Motor neuron (in vitro differentiated cells): Measurements from ENCODE around the gene APEH. TPM values are rescaled to one million over a fixed set of nuclear protein-coding genes. Genes with fewer than 3 reads are reported as not detected.
A peak's percentile ranks its signal among the peaks of the same experiment; 100 is the strongest.
"Not testable (repeated sequence)": the region's sequence is repeated elsewhere in the genome, so short reads cannot be mapped to it uniquely, and the experiment has no call there.

ENCODE experiments used
- ATAC-seq, 8 experiments: fragments of 200-7000 bp; cut with Tn5 transposase; replicated peaks in 6 of 8; 2 replicates each; pipeline ENCODE4 v1.8.0; 2021; ENCODE audit warnings: mild to moderate bottlenecking in 8 of 8, moderate library complexity in 8 of 8
- H3K27ac ChIP-seq, 2 donors: fragments of 250-450 bp; sonication (Bioruptor Pico); 2 replicates each; pipeline ENCODE4 v1.9.0; 2021; ENCODE audit warnings: antibody characterized with exemption in 2 of 2, mild to moderate bottlenecking in 2 of 2, moderate library complexity in 1 of 2
- H3K4me1 ChIP-seq, 2 donors: fragments of 250-450 bp; sonication (Bioruptor Pico); replicated peaks in 1 of 2; 2 replicates each; pipeline ENCODE4 v1.6.1; 2021; ENCODE audit warnings: antibody characterized with exemption in 2 of 2, mild to moderate bottlenecking in 2 of 2, moderate library complexity in 1 of 2
- H3K4me3 ChIP-seq, 5 donors: fragments of 250-450 bp; sonication (Bioruptor Pico); 2 replicates each; pipeline ENCODE4 v1.9.0; 2021; ENCODE audit warnings: antibody characterized with exemption in 5 of 5, mild to moderate bottlenecking in 5 of 5, moderate library complexity in 4 of 5
- WGBS, 10 experiments: fragments of 450-650 bp; shearing (Covaris generic); methylation state at CpG; one replicate each; pipeline ENCODE4 v1.0.0; 2022; 5-methylcytosine and 5-hydroxymethylcytosine counted together
- in situ Hi-C, 9 experiments: fragments of 400-800 bp; cut with MboI; loops; one replicate each; pipeline ENCODE4 v1.15.0; 2021; ENCODE audit warnings: low sequenced_read_pairs in 9 of 9, low pct_unique_long_range_greater_than_20kb in 2 of 9; ENCODE audit not compliant: unreplicated experiment in 9 of 9
- total RNA-seq, 8 experiments: library from RNA; unstranded; fragments of 300-600 nt; gene quantifications; 2 replicates each; pipeline versions ENCODE4 v1.2.3 to v1.2.4, GENCODE V29; 2022

APEH gene
- total RNA-seq, 8 experiments from 2014 or later: 52.8 to 143 (median 75.2) TPM

- Histone ChIP-seq H3K4me3 (peak overlapping the region; percentile 64 to 95 (median 66)), H3K27ac (peak overlapping the region; percentile 32 to 66)
- H3K4me1 ChIP-seq, in situ Hi-C loops: not testable (repeated sequence)
- WGBS, 10 experiments: 0 to 40% (median 6%) methylated on average over 1 to 8 of the region's 16 CpGs; no CpG with 5 or more reads in 1 of the 10 experiments
- ATAC-seq: peak in 1 of 8 experiments; percentile 4
Observed at GRCh38 chr3:49689908-49690624, 15.9 kb downstream of the APEH start.

- H3K4me3 ChIP-seq, ATAC-seq, H3K27ac ChIP-seq, H3K4me1 ChIP-seq, in situ Hi-C loops: not testable (repeated sequence)
- WGBS, 10 experiments: no CpG with 5 or more reads among the region's 3 CpGs
Observed at GRCh38 chr3:49690856-49691255, 16.7 kb downstream of the APEH start.

- H3K4me1 ChIP-seq, H3K27ac ChIP-seq, H3K4me3 ChIP-seq, ATAC-seq, in situ Hi-C loops: not testable (repeated sequence)
- 90% methylated on average over 2 of the region's 3 CpGs; no CpG with 5 or more reads in 9 of the 10 experiments for WGBS, 10 experiments
Observed at GRCh38 chr3:49691481-49691880, 17.3 kb downstream of the APEH start.

GRCh38 chr3:49694409-49695070, 20.4 kb downstream of the APEH start:
- H3K4me3 ChIP-seq, H3K4me1 ChIP-seq, in situ Hi-C loops, ATAC-seq, H3K27ac ChIP-seq: not testable (repeated sequence)
- 40 to 100% (median 60%) methylated on average over 1 to 2 of the region's 6 CpGs; no CpG with 5 or more reads in 5 of the 10 experiments for WGBS, 10 experiments

GRCh38 chr3:49695350-49696015, 21.3 kb downstream of the APEH start:
- H3K27ac ChIP-seq: not testable (repeated sequence)

GRCh38 chr3:49699281-49699979, 25.3 kb downstream of the APEH start:
- H3K4me1 ChIP-seq: no peaks in the 10 kb centered on the region
- WGBS, 10 experiments: 75 to 100% (median 81%) methylated on average over 2 to 3 of the region's 16 CpGs; no CpG with 5 or more reads in 7 of the 10 experiments
- no peak overlapping the region for H3K27ac ChIP-seq
- ATAC-seq: peak in 1 of 8 experiments; percentile 4
- H3K4me3 ChIP-seq: no peak overlapping the region
- in situ Hi-C loops: no loop called here

More at GRCh38 chr3:49695350-49696015, 21.3 kb downstream of the APEH start:
- in situ Hi-C loops, H3K4me3 ChIP-seq, H3K4me1 ChIP-seq: not testable (repeated sequence)
- peak in 3 of 8 experiments; percentile 10 to 69 (median 41) for ATAC-seq
- no CpG with 5 or more reads among the region's 4 CpGs for WGBS, 10 experiments

GRCh38 chr3:49700014-49700413, 25.9 kb downstream of the APEH start:
- H3K4me1 ChIP-seq: no peaks in the 10 kb centered on the region
- ATAC-seq: no peak
- H3K27ac ChIP-seq: no peak overlapping the region
- in situ Hi-C loops: no loop called here
- WGBS, 10 experiments: 69 to 100% (median 87%) methylated on average over 1 to 6 of the region's 8 CpGs; no CpG with 5 or more reads in 4 of the 10 experiments
- H3K4me3 ChIP-seq: no peak overlapping the region

GRCh38 chr3:49700453-49701128, 26.4 kb downstream of the APEH start:
- WGBS, 10 experiments: 53 to 100% (median 72%) methylated on average over 2 to 6 of the region's 13 CpGs; no CpG with 5 or more reads in 5 of the 10 experiments
- no peak overlapping the region for H3K27ac ChIP-seq
- H3K4me3 ChIP-seq: no peak overlapping the region
- in situ Hi-C loops: no loop called here
- no peaks in the 10 kb centered on the region for H3K4me1 ChIP-seq
- no peak for ATAC-seq

- H3K4me1 ChIP-seq: no peaks in the 10 kb centered on the region
- H3K4me3 ChIP-seq: no peak overlapping the region
- 67 to 100% methylated on average over 1 to 6 of the region's 21 CpGs; no CpG with 5 or more reads in 8 of the 10 experiments for WGBS, 10 experiments
- no peak overlapping the region for H3K27ac ChIP-seq
- in situ Hi-C loops: no loop called here
- peak in 2 of 8 experiments; percentile 11 to 25 for ATAC-seq
Observed at GRCh38 chr3:49701388-49702077, 27.4 kb downstream of the APEH start.

GRCh38 chr3:49702672-49703071, 28.5 kb downstream of the APEH start:
- in situ Hi-C loops: no loop called here
- H3K27ac ChIP-seq: no peak overlapping the region
- 80 to 100% (median 100%) methylated on average over 1 to 3 of the region's 11 CpGs; no CpG with 5 or more reads in 5 of the 10 experiments for WGBS, 10 experiments
- no peak for ATAC-seq
- no peaks in the 10 kb centered on the region for H3K4me1 ChIP-seq
- H3K4me3 ChIP-seq: no peak overlapping the region

- ATAC-seq: peak; percentile 62 to 98 (median 79)
- 70% methylated on average over 2 of the region's 14 CpGs; no CpG with 5 or more reads in 9 of the 10 experiments for WGBS, 10 experiments
- in situ Hi-C loops: no loop called here
- no peaks in the 10 kb centered on the region for H3K4me1 ChIP-seq
- H3K4me3 ChIP-seq: no peak overlapping the region
- no peak overlapping the region for H3K27ac ChIP-seq
Observed at GRCh38 chr3:49703443-49703927, 29.3 kb downstream of the APEH start.

- no CpG with 5 or more reads among the region's 7 CpGs for WGBS, 10 experiments
- in situ Hi-C loops: no loop called here
- Histone ChIP-seq H3K4me1 (no peaks in the 10 kb centered on the region), H3K4me3 (no peak overlapping the region), H3K27ac (no peak overlapping the region)
- ATAC-seq: peak in 1 of 8 experiments; percentile 1
Observed at GRCh38 chr3:49703956-49704355, 29.8 kb downstream of the APEH start.
